COLO829 (cell line): ENCODE results near the gene MBOAT2.

Source experiments
- DNase-seq: peaks from one replicate; pipeline ENCODE4 v3.0.0; 2012; ENCODE audit warnings: low spot score

MBOAT2 gene

DNA sequence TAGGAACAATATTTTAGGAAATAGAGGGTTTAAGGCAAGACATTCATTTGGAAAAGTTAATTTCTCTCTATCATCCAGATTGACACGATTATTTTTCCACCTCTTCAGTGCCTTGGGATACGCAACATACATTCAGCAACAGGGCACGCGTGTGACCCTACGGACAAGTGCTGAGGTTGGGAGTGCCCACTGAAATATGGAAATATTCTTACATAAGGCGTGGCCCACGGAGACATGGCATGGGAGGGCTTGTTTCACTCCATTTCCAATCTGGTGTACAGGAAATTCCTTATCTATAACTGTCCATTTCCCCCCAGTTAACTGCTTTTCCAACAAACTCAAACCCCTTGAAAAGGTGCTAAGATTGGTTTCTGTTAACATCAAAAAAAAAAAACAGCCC is 145.2 kb downstream of the MBOAT2 start:
- DNase-seq = no peak

DNA sequence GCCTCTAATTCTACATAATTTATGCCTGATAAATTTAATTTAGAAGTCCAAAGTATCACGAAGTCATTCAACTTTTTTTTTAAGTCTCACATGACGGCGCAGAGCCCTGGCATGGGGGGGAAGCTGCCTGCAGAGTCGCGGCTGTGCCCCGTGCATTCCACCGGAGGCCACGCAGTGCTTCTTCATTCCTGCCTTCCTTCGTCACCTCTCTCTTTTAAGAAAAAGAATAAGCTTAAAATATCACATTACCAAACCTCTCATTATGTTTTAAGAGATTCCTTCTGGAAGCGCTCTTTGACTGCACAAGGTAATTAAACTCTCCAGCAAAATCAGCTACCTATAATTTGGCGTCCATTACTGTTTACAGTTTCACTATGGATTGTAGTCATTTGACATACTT is 145.8 kb downstream of the MBOAT2 start:
- no peak for DNase-seq

DNA sequence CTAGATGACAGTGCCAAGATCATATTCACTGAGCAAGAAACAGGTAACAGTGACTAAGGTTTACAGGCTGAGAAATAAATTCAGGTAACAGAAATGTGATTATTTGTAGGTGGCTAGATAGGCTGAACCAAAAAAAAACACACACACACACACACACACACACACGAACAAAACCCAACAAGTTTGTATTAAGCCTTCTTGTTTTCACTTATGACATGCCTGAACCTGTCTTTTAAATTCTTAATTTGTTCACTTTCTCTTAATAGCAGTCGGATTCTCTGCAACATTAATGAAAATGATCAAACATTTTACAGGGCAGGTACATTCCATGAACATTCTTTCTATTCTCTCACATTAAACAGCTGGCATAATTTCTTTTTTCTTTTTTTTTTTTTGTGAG is 147.3 kb downstream of the MBOAT2 start:
- DNase-seq = no peak

DNA sequence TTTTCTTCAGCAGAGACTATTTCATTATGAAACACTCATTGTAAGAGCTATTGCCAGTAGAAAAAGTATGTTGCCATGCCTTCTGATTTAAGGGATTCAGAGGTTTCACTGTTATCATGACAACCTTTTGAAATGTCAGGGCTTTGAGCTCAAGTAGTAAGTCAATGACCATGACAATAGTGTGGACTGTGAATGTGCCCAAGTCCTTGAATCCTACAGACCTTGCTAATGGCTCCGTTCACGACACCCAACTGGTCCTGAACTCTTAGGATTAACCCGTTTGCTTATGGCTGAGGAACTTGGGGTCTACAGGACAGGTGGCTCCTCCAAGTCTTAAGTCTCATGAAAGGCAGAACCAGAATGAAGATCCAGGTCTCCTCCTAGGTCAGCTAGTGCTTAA is 148.5 kb downstream of the MBOAT2 start:
- DNase-seq = no peak

DNA sequence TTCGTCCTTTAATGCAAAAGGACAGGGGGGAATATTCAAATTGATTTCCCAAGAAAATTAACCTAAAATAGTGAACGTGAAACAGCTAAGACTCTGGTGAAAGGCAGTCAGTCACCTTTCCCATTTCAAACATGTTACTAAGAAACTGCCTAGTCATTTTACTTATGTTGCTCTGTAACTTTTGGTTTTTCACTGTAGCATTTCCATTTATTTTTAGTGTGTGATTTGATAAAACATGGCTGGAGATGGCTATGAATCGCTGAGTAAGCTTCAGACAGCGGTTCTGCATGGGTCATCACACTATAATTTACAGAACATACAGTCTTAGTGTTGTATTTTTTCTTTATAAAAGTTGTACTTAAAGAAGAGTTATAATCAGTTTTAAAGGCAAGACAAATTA is 150.1 kb downstream of the MBOAT2 start:
- DNase-seq = no peak

DNA sequence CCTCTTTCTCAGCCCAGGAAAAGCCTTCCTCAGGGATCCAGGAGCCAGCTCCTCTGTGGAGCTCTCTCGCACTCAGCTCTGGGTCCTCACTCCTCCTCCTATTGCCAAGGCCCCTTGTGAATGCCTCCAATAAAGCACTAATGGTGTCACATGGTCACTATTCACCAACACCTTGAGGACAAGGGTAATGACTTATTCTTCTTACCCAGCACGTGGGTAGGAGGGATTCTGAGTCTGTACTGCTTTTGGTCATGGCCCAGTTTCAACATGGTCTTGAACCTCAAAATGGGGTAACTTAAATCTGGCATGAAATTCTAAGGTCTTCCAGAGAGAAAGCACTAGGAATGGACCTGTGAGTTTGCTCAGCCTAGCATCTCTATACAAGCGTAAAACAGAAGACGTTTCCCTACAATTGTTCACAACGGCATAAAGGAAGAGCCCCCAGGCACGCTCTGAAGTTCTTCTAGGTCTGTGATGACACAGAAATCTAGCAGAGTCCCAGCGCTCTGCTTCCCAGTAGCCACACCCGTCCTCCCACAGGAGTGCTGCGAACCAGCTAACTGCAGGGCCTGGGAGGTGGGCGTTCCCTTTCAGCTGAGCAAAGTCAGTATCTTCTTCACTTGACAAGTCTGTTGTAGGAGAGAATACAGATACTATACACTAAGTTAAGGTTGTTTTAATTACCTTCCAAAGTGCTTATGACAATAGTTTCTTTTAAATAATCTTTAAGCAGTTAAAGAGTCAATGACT is 151.5 kb downstream of the MBOAT2 start:
- DNase-seq = peak; percentile 28

DNA sequence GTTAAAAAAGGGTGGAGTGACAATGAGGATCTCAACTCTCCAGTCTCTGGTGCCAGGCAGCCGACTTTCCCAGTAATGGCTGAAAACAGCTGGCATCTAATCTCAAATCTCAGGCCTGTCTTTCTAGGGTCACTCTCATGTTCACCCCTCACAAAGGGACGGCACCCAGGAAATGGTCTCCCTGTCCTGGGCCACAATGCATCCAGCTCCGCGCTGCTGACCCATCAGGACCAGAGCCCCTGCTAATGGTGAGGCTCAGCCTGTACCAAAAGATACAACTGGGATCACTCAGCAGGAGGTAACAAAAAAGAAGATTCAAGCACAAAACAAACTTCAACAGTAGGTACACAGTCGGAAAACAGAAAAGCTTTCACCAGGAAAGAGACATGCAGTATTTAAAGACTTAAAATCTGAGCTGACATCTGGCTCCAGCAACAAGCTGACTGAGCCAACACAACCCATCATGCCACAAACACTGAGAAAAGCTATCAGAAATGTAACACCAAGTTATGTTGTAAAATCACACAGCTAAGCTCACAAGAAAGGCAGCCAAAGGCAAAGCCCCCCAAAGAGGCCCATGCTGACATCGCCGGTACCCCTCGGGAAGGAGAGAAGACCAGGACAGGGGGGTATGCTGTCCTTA is 152.5 kb downstream of the MBOAT2 start:
- no peak for DNase-seq

DNA sequence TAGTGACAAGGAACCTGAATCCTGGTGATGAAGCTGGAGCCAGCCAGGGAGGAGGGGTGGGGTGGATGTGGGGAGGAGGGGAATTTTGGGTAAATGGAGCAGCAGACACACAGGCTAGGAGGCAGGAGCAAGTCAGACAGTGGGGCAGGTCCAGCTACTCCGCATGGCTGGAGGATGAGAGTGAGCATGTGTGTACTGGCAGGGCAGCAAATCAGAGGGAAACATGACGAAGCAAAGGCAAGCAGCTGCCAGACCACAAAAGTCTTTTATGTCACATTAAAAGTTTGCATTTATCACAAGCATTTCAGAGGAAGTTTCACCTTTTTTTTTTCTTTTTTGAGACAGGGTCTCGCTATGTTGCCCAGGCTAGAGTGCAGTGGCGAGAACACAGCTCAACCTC is 154.2 kb downstream of the MBOAT2 start:
- no peak for DNase-seq

DNA sequence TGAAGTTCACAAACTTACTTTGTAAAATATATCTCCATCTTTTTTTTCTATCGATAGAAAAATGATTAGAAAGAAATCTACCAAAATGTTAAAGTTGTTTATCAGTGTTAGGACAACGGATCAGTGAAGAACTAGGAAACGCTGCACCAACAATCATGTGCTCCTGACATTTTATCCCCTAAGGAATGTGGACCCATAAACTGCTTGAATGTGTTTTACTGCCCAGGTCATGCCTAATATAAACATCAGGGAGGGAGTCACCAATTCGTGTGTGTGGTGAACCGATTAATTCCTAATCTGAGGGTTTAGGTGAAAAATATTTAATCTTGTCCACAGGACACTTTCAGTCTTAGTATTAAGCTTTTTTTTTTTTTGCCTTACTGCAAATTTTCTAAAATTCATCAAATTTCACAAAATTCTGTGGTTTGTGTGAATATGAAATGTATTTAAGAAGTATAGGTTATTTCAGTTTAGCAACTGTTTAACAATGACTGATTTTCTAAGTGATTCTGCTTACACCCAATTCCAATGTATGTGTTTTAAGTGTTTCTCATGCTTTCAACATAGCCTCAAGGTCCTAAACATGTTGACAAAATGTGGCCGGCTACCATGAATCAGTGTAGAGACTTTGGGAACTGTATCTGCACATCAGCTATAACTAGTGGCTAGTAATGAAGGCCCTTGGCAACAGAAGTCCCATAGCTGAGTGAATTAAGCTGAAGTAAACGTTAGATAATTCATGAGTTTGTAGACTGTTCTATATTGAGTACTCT is 155.0 kb downstream of the MBOAT2 start:
- no peak for DNase-seq

DNA sequence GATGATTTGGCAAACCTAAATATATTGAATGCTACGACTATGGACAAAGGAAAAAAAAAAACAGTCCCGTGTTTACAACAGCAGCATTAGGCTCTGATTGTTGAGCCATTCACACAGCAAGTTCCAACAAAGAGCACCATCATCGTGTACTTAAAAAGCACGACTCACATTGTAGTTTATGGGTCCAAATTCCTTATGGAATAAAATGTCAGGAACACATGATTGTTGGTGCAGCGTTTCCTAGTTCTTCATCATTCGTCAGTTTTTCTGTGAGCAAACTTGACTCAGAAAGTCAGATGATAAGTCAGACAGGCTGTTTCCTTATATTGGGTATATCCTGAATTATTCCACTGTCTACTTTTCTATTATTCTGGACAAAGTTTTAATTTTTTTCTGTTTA is 156.1 kb downstream of the MBOAT2 start:
- DNase-seq = no peak

DNA sequence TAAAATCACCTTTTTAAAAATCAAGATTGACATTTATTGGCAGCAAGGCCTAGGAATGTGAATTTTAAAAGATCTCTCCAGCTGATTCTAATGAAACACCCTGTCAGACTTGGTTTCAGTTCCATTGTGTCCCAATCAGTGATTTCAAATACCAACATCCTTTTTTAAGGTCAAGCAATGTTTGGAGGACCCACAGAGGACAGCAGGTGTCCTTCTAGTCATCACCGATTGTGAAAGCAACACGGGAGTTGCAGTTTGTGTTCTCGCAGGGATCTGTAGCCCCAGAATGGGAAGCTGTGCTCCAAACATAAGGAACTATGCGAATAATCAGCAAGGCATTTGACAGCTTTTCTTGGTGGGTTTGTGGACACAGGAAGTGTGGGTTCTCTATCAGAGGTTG is 161.6 kb downstream of the MBOAT2 start:
- no peak for DNase-seq

DNA sequence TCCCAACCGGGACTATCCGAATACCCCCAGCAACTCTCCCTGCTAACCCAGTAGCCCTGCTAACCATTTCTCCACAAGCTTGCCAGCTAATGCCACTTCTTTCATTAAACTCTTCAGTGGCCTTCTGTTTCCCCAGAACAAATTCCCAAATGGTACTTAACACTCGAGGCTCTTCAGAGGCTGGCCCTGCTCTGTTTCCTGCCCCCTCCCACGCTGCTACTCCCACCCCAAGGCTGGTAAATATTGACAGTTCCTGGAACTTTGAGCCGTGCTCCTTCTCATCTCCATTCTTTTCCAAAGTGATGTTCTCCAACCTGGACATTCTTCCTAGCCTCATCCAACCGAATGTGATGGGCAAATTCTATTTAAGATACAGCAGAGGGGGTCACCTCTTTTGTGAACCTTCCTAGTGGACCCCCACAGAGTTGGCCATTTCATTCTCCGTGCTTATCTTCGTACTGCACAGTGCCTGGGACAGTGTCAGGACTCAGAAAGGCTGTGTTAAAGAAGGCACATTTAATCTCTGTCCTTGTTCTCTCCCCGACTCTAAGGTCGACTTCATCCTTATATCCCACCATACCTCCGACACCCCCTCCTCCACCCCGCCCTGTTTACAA is 162.9 kb downstream of the MBOAT2 start:
- DNase-seq = no peak

DNA sequence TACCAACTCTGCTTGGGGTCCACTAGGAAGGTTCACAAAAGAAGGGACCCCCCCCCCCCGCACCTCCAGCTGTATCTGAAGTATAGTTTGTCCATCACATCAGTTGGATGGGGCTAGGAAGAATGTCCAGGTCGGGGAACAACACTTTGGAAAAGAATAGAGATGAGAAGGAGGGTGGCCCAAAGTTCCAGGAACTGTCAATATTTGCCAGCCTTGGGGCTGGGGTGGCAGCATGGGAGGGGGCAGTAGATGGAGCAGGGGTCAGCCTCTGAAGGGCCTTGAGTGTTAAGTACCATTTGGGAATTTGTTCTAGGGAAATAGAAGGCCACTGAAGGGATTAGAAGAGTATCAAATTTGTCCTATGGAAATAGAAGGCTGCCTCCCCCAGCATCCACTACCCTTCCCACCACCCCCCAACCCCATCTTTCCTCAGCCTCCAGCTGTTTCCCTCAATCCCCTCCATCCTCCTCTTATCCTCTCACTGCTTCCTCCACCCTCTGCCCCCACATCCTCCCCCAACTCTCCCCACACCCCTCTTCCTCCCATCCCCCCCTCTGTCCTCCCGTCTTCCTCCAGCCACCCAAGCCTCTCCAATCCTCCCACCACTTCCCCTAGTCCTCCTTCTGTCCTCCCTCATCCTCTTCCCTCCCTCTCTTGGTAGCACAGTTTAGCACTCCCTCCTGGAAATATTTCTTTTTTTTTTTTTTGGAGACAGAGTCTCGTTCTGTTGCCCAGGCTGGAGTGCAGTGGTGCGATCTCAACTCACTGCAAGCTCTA is 164.1 kb downstream of the MBOAT2 start:
- DNase-seq = no peak

DNA sequence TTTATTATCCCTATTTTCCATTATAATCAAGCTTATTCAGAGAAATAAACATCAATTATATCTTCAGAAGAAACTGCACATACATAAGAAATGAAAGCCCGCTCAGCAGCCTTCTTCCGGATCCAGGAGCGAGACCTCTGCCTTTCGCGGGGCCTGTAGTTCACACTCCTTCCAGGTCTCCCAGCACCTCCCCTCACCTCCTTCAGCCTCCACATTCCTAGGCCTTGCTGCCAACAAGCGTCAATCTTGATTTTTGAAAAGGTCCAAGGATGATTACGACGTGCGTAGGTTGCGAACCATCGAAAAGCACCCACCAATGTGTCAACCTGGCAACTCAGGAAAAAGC is 165.7 kb downstream of the MBOAT2 start:
- no peak for DNase-seq

DNA sequence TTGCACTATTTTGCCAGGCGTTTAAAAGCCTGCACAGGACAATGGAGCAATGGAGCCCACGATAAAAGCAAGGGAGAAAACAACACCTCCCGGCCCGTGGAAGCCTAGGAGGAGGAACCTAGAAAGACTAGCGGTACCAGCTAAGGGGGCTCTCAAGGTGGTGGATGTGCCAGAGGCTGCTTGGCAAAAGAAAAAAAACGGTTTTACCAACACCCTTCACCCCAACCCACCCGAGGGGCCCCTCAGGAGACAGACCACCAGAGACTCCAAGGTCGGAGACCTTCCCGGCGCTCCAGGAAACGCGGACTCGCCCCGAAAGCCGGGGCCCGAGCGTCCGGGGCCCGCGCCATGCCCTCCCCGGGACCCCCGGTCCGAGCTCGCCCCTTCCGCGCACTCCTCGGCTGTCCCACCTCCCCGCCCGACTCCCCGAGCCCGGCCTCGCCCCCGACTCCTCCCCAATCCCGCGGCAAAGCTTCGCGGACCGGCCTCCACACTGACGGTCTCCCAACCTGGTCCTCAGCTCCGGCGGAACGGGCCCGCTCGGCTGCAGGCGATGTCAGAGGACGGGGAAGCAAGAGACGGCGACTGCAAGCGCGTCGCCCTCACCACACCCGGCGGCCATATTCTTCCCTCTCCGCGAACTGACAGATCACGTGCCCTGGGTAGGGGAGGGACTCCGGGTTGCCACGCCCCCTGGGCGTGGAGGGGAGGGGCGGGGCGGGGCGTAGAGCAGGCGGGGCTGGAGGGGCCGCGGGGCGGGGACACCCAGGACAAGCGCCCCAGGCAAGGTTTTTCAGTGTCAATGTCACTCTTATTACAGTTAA is 166.3 kb downstream of the MBOAT2 start, which contains the start of gene KIDINS220:
TSS of gene KIDINS220 (minus strand) at position 643 of the 824 bp plus-strand sequence. CDS start 10,520 bp downstream, outside the sequence.
- peak; percentile 98 for DNase-seq

DNA sequence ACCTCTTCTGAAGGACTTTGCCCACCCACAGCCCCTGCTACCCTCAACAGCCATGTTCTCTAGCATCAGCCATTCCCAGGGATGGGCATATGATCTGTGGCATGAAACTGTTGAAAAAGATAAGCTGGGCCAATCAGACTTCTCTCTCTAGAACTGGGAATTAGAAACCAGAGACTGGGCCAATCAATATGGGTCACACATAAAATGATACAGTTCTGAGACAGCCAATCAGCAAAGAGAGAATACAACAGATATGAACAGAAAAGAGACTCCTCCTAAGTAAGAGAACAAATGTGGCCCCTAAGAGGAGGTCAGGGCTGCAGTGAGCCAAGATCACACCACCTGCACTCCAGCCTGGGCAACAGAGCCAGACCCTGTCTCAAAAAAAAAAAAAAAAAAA is 168.2 kb downstream of the MBOAT2 start:
- no peak for DNase-seq

DNA sequence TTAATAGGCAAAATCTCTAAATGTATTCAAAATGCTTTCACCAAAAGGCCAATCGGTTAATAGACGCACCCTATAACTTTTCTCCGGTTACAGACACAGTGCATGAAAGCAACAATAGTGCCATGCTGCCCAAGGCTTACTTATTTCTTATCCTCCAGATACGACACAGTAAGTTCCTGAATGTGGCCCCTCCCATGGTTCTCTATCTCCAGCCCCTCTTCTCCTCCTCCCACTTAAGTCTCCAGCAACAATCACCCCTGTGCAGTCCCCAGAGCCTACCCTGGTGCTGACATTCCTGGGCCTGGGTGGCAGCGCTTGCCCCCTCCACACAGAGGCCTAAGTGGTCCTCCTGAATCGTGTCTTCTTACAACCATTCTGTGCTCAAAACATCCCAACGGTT is 169.6 kb downstream of the MBOAT2 start:
- no peak for DNase-seq

DNA sequence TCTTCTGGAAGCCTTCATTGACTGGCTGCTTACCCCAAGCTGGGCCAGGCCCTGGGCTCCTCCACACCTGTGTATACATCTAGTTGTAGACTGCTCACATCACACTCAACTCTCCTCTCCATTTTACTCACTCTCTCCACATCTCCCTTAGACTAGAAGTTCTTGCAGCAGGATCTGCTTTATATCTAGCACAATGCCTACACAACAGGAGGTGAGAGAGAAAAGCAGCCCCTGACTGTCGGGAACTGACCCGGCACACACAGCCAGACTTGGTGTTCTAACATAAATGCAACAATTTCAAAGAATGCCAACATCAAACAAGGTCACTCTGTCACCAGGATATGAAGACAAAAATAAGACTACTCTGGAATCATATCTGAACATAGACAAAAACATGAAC is 172.0 kb downstream of the MBOAT2 start:
- no peak for DNase-seq

DNA sequence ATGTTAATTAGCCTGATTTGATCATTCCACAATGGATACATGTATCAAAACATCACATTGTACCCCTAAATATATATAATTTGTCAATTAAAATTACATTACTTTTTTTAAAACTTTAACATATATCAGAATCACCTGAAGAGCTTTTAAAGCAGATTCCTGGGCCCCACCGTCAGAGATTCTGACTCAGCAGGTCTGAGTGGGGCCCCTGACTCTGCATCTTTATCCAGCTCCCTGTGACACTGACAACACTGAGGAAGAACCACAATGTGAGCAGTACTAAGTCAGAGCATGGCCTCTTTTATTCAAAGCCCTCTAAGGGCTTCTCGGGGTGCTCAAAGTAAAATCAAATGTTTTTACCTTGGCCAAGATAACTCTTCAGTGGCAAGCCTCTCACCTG is 175.8 kb downstream of the MBOAT2 start:
- DNase-seq = no peak

DNA sequence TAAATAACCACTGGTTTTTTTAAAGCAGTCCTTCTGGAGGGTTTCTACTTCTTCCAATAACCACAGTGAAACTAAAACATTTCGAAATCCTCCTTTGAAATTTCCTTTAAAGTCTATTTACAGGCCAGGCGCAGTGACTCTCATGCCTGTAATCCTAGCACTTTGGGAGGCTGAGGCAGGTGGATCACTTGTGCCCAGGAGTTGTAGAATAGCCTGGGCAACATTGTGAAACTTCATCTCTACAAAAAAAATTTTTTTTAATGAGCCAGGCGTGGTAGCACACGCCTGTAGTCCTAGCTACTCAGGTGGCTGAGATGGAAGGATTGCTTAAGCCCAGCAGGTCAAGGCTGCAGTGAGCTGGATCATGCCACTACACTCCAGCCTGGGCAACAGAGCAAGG is 181.3 kb downstream of the MBOAT2 start:
- DNase-seq = no peak
